Testis (tissue), 3 donors: ENCODE results near the gene ENTPD6. TPM values are rescaled to one million over a fixed set of nuclear protein-coding genes. Genes with fewer than 3 reads are reported as not detected.

Experiments
- DNase-seq: peaks from one replicate; pipeline ENCODE4 v3.0.0-alpha.2; 2019
- H3K27ac ChIP-seq, 2 donors: fragments of 200-600 bp; sonication (generic); one replicate each; pipeline ENCODE4 v1.5.1; 2019
- H3K27me3 ChIP-seq: fragments of 200-600 bp; sonication (generic); one replicate; pipeline ENCODE4 v1.5.1; 2019
- H3K36me3 ChIP-seq: fragments of 200-600 bp; sonication (generic); one replicate; pipeline ENCODE4 v1.5.1; 2017; ENCODE audit warnings: low read depth; ENCODE audit errors: missing control alignments
- H3K4me1 ChIP-seq: fragments of 200-600 bp; sonication (generic); one replicate; pipeline ENCODE4 v1.5.1; 2019
- H3K4me3 ChIP-seq, 2 donors: fragments of 200-600 bp; sonication (generic); one replicate each; pipeline ENCODE4 v1.5.1; 2017 to 2019
- H3K9me3 ChIP-seq: fragments of 200-600 bp; sonication (generic); one replicate; pipeline ENCODE4 v1.5.1; 2017
- POLR2A ChIP-seq: fragments of 450-650 bp; IDR thresholded peaks from one replicate; pipeline ENCODE4 v1.6.1; 2017; ENCODE audit warnings: antibody characterized with exemption, mild to moderate bottlenecking, moderate library complexity
- WGBS, 2 donors: methylation state at CpG; one replicate each; pipeline ENCODE4 v1.1.5; 2018; 5-methylcytosine and 5-hydroxymethylcytosine counted together
- intact Hi-C: fragments of 100-400 bp; cut with DNase I; formaldehyde crosslinking; loops from one replicate; pipeline ENCODE4 v1.15.1; 2023; ENCODE audit warnings: low total_unique reads
- polyA plus RNA-seq: library from polyadenylated mRNA; stranded (reverse); fragments of 350-450 nt; fragmentation: Illumina TruSeq; extraction: RNeasy Lipid Tissue Mini Kit (QIAGEN cat#74804); gene quantifications from one replicate; pipeline ENCODE4 v1.2.3, GENCODE V29; 2014; ENCODE audit warnings: low read depth, low replicate concordance; ENCODE audit not compliant: insufficient read depth
- total RNA-seq, 2 donors: library from RNA; depleted of rRNA; stranded (reverse); fragments of >200 nt; gene quantifications; one replicate each; pipeline ENCODE4 v1.2.3, GENCODE V29; 2016
- TF ChIP-seq, protein P1 (sequence below), 3 experiments: fragments of 450-650 bp in 2 of 3; fragments of 200-600 bp in 1 of 3; sonication (generic) in 1 of 3; IDR thresholded peaks; one replicate each; pipeline ENCODE4 v1.5.1; 2016 to 2019; ENCODE audit warnings: antibody characterized with exemption in 3 of 3, mild to moderate bottlenecking in 2 of 3, moderate library complexity in 1 of 3

ENTPD6 gene
- total and polyA plus RNA-seq, 3 donors from 2014 or later: 80.7 to 204 (median 157) TPM

DNA sequence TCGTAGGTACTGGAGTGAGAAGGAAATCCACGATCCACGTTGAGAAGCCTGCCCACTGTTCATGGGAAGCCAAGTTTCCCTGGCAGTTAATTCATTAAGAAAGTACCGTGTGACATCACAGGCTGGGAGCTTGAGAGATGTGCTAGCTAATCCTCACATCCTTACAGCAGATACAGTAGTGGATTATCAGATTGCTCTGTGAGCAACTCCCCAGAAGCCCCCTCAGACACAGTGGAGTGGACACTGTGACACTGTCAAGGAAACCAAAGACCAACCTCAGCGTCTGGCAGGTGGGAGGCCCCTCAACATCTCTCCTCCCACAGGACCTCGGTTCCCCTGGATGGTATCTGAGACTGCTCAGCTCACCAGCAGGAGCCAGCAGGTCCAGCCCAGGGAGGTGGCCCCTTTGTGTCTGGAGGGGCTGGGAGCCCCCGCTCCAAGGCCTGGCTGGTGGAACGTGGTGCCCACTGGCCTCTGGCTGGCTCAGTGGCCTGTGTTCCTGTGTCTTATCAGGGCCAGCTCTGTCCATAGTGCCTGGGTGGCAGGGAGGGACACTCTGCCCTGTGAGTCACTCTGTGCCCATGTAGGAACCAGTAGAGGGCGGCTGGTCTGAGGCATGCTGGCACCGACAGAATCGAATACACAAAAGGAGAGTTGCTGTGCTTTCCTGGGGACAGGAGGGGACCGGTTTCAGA is 59.6 kb downstream of the ENTPD6 start:
- H3K4me1 ChIP-seq: peaks cover 46% of the 10 kb centered on the region
- no peaks in the 10 kb centered on the region for H3K27me3 ChIP-seq
- H3K4me3 ChIP-seq: no peak overlapping the region
- intact Hi-C loops: no loop called here
- H3K36me3 ChIP-seq: no peaks in the 10 kb centered on the region
- peak; percentile 84 for DNase-seq
- no peaks in the 10 kb centered on the region for H3K9me3 ChIP-seq
- WGBS, 2 donors: 70 to 73% methylated on average over 11 to 12 of the region's 12 CpGs
- TF ChIP-seq, protein P1, sequence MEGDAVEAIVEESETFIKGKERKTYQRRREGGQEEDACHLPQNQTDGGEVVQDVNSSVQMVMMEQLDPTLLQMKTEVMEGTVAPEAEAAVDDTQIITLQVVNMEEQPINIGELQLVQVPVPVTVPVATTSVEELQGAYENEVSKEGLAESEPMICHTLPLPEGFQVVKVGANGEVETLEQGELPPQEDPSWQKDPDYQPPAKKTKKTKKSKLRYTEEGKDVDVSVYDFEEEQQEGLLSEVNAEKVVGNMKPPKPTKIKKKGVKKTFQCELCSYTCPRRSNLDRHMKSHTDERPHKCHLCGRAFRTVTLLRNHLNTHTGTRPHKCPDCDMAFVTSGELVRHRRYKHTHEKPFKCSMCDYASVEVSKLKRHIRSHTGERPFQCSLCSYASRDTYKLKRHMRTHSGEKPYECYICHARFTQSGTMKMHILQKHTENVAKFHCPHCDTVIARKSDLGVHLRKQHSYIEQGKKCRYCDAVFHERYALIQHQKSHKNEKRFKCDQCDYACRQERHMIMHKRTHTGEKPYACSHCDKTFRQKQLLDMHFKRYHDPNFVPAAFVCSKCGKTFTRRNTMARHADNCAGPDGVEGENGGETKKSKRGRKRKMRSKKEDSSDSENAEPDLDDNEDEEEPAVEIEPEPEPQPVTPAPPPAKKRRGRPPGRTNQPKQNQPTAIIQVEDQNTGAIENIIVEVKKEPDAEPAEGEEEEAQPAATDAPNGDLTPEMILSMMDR (IDR thresholded peaks at IDR 0.05): no peak
- no peak for TF ChIP-seq POLR2A
- no peak overlapping the region for H3K27ac ChIP-seq

DNA sequence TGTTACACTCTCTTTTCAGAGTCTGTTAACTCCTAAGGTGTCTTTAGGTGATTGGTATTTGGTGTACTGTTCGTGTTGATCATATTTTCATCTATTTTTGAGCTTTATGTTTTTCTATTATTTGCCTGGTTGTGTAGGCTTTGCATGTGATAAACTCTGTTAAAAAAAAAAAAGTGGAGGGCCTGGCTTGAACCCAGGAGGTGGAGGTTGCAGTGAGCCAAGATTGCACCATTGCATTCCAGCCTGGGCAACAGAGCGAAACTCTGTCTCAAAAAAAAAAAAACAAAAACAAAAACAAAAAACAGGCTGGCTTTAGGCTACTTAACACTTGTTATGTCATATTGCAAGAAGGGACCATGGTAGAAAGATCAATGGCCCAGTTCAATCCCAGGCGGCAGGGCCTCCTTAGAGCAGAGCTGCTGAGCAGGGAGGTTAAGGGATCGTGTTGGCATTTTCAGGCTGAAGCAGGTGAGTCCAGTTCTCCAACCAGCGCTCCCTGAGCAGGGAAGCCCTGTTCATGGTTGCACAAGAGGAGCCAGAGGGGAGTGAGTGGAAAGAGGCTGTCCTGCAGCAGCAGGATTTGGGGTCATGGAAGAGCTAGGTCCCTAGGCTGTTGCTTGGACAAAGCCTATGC is 60.8 kb downstream of the ENTPD6 start:
- Histone ChIP-seq H3K27me3 (no peaks in the 10 kb centered on the region), H3K4me1 (peaks cover 35% of the 10 kb centered on the region), H3K27ac (no peak overlapping the region), H3K36me3 (no peaks in the 10 kb centered on the region), H3K9me3 (no peaks in the 10 kb centered on the region), H3K4me3 (no peak overlapping the region)
- DNase-seq: peak; percentile 14
- TF ChIP-seq, protein P1 (IDR thresholded peaks at IDR 0.05): no peak
- TF ChIP-seq POLR2A: no peak
- intact Hi-C loops: no loop called here
- WGBS, 2 donors: 82 to 83% methylated on average over 5 of the region's 5 CpGs

DNA sequence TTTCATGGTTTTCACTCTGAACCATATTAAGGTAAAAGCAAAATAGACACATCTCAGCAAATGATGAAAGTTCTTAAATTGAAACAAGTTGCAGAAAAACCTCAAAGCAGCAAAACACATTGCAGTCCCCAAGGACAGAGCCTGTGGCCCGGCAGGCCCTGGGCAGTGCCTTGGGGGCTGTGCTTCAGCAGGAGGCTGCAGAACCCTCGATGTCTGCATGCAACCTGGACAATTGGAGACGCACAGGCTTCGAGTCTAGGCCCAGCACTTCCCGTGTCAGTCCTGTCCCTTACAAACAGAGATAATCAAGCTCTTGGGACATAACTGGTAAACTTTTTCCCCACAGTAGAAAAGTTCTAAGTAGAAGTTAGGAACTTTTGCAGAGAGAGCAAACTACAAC is 61.6 kb downstream of the ENTPD6 start:
- no peak overlapping the region for H3K27ac ChIP-seq
- no peak for TF ChIP-seq POLR2A
- TF ChIP-seq, protein P1 (IDR thresholded peaks at IDR 0.05): no peak
- H3K4me3 ChIP-seq: no peak overlapping the region
- H3K4me1 ChIP-seq: peaks cover 27% of the 10 kb centered on the region
- H3K9me3 ChIP-seq: no peaks in the 10 kb centered on the region
- DNase-seq: no peak
- intact Hi-C loops: no loop called here
- H3K27me3 ChIP-seq: no peaks in the 10 kb centered on the region
- 69 to 82% methylated on average over 5 of the region's 5 CpGs for whole genome bisulfite sequencing, 2 donors
- H3K36me3 ChIP-seq: no peaks in the 10 kb centered on the region

DNA sequence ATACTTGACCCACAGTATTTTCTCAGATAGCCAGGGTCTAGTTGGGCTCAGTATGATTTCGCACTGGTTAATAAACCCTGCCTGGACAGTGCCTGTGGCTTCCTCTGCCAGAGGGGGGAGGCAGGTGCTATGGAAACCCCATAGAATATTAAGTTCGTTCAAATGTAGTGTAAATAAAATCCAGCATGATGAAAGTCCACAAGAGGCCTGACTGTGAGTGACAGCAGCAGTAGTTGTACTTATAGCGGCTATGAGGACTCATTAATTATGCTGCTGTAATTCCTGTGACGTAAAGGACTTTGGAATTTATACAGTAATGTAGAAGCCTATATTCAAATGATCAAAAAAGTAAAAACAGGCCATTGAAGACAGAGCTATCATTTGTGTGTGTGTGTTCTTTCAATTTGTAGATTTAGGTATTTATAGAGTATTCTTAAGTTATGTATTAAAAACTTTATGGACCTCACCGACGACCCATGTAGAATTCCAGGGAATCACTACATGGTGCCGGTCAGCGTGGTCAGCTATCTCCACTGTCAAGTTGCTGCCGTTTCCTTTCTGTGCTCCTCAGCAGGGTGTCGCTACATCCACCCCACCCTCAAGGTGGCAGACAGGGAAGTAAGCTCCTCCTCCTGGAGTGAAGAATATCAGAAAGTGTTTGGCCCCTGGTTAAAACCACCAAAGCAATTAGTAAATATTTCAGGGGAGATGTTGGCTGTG is 62.4 kb downstream of the ENTPD6 start:
- no peak for DNase-seq
- 79 to 85% methylated on average over 10 of the region's 10 CpGs for WGBS, 2 donors
- no peaks in the 10 kb centered on the region for H3K27me3 ChIP-seq
- H3K36me3 ChIP-seq: no peaks in the 10 kb centered on the region
- H3K9me3 ChIP-seq: no peaks in the 10 kb centered on the region
- intact Hi-C loops: no loop called here
- no peak for TF ChIP-seq POLR2A
- TF ChIP-seq, protein P1 (IDR thresholded peaks at IDR 0.05): no peak
- H3K4me3 ChIP-seq: no peak overlapping the region
- no peak overlapping the region for H3K27ac ChIP-seq
- H3K4me1 ChIP-seq: peaks cover 22% of the 10 kb centered on the region
